NCI-H774 (cell line): ENCODE measurements around the gene GDAP2.

Experiments used
- DNase-seq: peaks from one replicate; lab custom pipeline; 2025; lab: John Stamatoyannopoulos, UW

Gene GDAP2

DNA sequence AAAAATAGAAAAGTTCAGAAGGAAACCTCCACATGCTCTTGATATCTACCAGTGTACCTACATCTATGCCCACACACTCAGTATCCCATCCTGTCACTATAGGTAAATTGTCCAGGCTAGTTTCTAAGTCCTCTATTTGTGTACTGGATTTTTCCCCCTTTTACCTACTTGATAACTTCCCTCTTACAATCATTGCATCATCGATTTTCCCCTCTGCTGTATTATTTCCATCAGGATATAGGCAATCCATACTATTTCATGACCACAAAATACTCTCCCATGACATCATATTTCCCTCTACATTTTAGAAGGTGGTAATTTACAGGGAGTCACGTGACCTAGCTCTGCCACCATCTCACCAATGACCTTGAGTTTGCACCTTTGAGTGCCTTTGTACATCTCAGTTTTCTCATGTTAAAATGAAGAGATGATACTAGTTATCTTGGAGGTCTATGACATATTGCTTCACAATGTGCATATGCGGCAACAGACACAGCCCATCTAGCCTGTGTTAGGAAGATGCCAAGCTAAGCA lies 88.2 kb downstream of the GDAP2 start:
- DNase-seq, result no peak

- DNase-seq, result no peak
Measured at GRCh38 chr1:117838911-117839310, 90.5 kb downstream of the GDAP2 start.

DNA sequence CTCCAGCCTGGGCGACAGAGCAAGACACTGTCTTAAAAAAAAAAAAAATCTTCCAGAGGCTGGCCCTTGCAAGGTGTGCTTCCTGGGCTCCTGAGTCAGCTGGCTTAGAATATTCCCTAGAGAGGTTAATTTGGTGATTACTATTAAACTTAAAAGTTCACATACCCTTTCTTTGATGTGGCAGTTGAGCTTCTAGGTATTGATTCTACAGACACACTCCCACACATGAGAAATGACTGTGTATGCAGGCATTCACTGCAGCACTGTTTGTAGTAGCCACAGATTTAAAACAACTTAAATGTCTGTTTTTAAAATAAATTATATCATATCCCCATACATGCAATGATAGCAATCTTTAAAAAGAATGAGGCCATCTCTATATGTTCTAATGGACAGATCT lies 93.4 kb downstream of the GDAP2 start:
- DNase-seq, result no peak

DNA sequence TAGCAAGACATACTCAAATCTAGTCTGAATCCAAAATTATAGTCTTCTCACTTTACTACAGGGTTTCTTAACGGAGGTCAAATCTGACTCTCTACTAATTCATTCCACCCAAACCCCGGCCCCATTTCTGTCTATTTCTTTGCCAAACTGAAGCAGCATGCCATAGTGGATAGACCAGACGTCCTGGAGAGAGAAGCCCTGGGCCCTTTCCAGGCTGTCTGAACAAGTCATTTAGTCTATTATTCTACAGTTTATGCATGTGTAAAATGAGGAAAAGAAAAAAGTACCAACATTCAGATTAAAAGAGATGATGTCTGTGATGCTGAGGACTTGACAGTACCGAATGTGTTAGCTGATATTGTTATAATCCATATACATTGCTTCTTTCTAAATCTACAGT lies 95.0 kb downstream of the GDAP2 start:
- DNase-seq, result no peak

DNA sequence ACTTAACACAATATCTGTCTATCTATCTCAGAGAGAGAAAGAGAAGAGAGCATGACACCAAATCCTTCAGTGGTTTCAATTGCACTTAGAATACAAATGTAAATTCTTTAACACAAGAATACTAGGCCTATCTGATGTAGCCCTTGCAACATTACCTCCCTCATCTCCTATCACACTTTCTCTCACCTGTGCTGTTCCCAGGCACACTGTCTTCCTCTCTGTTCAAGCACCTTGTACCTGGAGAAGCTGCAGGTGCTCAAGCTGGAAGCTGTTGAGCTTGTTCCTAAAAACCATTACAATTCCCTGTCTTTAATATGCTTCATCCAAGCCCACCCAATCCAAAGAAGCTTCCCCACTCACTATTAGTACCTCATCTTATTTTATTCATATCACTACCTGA lies 97.0 kb downstream of the GDAP2 start:
- no peak for DNase-seq

- DNase-seq, result no peak
Measured at GRCh38 chr1:117830222-117830621, 99.2 kb downstream of the GDAP2 start.

DNA sequence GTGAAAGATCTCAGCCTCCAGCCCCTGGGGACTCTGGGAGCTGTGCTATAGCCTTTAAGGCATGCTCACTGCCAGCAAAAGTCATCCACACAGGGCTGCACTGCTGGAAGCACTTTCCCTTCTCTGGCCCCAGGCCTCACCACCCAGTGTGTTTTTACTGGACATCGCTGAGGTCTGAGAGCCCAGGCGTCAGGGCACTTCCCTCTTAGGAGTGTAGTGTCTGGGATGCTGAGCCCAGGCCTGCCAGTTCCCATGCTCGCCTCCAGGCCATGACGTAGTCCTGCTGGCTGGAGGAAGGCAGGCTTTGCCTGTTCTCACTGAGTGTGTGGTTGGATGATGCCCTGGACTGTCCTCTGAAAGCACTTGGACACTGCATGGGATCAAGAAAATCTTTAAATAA lies 101.2 kb downstream of the GDAP2 start:
- no peak for DNase-seq

DNA sequence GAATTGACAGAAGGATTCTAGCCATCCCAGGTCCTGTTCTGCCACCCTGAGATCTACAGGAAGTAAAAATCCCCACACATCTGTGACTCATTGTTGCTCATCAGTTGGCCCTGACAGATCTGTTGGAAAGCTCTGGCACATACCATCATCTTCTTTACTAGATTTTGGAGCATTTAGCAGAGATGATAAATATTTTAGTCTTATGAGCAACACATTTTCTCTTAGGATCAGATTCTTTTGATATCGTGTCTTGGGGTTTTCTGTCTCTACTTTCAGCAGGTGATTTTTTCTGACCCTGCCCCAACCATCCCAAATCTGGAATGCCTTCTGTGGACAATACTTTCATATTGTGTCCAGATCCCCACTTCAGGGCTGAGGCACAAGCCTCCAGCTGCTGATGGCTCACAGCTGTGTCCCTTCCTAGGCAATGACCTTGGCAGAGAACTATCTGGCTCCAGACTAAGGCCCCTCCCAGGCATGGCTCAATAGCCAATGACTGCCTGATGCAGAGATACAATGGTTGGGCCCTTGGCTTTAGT lies 102.8 kb downstream of the GDAP2 start:
- no peak for DNase-seq

- no peak for DNase-seq
Measured at GRCh38 chr1:117826119-117826518, 103.3 kb downstream of the GDAP2 start.

- no peak for DNase-seq
Measured at GRCh38 chr1:117825414-117825813, 104.0 kb downstream of the GDAP2 start.

DNA sequence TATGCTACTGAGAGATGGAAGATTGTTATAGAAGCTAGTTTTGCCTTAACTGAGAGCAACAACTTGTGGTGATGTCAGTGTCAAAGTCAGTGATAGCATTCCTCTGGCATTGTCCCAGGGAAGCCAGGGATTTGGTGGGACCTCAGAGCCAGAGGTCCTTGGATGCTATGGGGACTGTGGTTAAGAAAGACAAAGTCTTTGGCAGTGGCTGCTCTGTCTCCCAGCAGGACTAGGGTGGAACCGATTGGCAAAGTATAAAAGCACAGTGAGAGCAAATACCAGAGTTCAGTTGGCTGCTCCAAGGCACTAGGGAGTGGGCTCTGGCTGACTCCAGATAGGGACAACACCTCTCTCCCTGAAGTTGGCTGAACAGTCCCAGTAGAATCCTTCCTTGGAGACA lies 104.8 kb downstream of the GDAP2 start:
- DNase-seq, result no peak

DNA sequence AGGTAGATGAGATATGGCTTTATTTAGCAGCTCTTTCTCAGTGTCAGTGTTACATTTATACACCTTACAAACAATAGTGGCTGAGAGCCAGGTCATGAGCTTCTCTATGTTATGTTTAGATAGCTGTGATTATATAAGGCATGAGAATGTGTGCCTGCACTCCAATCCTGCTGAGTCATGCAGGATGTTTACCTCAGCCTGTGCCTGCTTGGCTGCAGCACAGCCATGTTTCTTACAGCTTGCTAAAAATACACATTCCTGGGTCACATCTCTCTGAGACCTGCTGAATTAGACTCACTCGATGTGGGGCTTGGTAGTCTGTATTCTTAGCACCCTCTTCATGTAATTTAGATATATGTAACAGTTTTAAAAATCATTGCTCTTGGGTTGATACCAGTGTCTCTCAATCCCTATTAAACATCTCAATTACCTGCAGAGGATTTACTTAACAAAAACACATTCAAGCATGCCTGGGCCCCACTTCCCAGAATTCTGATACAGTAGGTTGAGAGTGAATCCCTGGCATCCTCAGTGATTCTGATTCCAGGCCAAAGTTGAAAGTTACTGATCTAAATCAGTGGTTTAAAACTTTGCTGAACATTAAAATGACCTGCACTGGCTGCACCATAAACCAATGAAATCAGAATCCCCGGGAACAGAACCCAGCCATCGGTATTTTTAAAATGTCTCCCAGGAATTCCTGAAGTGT lies 107.5 kb downstream of the GDAP2 start:
- no peak for DNase-seq

DNA sequence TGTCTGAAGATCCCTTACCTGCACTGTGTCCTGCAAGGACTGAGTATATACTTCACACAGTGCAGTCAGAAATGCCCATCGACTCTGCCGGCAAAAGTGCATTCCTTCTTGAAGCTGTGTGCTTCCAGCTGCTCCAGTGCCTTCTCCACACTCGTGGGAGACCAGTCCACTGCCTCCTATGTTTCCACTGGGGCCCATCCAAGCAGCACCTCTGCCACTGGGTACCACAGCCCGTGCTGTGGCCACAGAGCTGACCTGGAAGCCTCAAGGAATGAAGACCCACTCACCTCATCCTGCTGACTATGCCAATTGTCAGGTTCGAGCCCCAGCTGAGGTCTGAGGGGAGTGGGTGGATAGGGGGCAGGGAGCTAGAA lies 108.1 kb downstream of the GDAP2 start:
- no peak for DNase-seq

DNA sequence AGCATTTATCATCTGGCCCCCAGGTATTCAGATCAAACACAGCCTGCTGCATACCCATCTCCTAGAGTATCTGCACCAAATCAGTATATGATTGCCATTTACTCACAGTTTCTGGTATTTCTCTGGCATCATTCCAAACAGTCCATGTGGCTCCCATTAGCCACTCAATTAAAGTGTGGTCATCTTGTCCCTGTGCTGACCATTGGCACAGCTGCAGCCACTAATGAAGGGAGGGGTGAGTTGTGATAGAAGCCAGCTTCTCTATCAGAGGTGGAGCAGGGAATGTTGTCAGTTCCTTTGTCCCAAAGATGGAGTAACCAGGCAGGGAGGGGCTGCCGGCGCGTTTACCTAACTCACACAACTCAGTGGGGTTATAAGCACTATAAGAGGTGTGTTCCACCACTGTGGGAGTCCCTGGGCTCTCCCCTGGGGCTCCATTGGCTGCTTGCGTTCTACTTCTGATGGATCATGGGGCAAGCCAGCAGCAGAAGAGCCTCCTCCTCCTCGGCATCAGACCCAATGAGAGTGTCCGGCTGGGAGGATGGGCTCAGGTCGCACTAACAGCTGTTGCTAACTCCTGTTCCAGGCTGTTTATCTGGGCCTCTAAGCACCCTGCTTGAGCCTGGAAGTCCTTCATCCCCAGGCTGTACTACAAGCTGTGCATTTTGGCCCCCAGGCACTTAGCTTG lies 108.6 kb downstream of the GDAP2 start:
- no peak for DNase-seq

GRCh38 chr1:117820096-117820495 lies 109.3 kb downstream of the GDAP2 start:
- no peak for DNase-seq

- DNase-seq, result no peak
Measured at GRCh38 chr1:117819301-117819700, 110.1 kb downstream of the GDAP2 start.

- DNase-seq, result no peak
Measured at GRCh38 chr1:117818456-117818855, 111.0 kb downstream of the GDAP2 start.

GRCh38 chr1:117817629-117818028 lies 111.8 kb downstream of the GDAP2 start:
- no peak for DNase-seq

GRCh38 chr1:117815926-117816325 lies 113.5 kb downstream of the GDAP2 start:
- no peak for DNase-seq

DNA sequence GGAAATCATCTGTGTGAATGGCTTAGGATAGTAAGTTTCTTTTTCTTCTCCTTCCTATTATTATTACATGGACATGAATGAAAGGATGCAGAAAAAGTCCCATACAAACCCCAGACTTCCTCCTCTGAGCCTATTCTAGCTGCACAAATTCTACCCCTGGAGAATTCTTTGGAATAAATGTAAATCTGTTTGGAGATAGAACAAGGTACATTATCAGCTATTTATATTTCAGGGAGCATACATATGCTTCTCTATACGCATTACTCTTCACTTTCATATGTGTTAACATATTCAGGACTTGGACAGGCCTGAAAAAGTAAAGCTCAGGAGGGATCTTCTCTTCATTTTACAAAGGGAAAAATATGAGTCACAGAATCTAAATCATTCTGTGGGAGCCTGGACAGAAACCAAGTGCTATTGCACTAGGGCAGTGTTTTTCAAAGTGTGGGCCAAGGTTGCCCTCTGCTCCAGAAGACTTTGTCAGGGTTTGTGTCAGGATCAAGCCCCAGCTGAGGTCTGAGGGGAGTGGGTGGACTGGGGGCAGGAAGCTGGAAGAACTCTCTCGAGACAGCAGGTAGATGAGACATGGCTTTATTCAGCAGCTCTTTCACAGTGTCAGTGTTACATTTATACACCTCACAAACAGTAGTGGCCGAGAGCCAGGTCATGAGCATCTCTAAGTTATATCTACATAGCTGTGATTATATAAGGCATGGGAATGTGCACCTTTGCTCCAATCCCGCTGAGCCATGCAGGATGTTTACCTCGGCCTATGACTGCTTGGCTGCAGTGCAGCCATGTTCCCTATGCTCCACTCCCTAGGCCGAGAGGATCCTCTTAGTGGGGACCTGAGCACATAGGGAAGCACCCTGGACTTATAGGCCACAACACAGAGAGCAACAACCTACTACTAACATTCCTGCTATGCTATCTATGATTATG lies 114.3 kb downstream of the GDAP2 start:
- no peak for DNase-seq
